Measurements from ENCODE around the gene PLK3.

The PLK3 gene

DNA sequence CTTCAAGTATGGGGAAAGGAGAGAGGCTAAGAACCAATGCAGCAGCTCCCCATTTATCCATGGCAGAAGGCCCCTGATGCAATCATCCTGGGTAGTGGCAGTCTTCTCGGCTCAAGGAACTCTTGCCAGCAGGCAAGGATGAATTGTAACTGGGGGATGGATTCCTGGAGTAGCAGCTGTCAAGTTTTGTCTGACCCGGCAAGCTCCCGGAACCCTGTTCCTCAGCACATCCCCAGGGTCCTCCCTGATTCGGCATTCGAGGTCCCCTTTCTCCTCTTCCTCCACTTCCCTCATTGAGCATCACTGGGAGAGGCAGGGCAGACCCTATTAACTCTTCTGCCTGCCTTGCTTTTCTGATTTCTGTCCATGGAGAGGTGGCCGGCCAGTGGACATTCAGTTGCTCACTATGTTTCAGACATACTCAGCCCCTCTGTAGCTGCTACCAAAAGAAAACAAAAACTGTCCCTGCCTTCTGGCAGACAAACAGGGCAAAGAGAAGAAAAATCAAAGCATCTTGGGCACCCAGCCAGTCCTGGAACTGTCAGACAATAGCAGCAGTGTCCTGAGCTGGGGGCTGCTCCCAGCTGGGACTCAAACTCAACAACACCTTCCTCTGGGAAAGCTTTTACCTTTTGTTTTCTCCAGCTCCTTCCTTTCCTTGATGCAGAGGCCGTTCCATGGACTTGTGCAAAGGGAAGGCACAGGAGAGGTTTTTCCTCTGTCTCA, 48.4 kb downstream of the PLK3 start:
- TF ChIP-seq CTCF (IDR thresholded peaks at IDR 0.05; ENCODE audit: insufficient read depth, low read length, poor library complexity, severe bottlenecking) = no peak
- DNase-seq (ENCODE audit: extremely low read depth, insufficient read length) = no peak
- Histone ChIP-seq H3K27me3 (replicated peaks; ENCODE audit: control insufficient read depth, insufficient read depth, low read length) (no peaks in the 10 kb centered on the region), H3K36me3 (ENCODE audit: control insufficient read depth, insufficient read depth, low read length) (peaks cover 2% of the 10 kb centered on the region; the same call in 1 of the 2 replicates), H3K4me3 (replicated peaks; ENCODE audit: low read depth, low read length) (no peak overlapping the region)

DNA sequence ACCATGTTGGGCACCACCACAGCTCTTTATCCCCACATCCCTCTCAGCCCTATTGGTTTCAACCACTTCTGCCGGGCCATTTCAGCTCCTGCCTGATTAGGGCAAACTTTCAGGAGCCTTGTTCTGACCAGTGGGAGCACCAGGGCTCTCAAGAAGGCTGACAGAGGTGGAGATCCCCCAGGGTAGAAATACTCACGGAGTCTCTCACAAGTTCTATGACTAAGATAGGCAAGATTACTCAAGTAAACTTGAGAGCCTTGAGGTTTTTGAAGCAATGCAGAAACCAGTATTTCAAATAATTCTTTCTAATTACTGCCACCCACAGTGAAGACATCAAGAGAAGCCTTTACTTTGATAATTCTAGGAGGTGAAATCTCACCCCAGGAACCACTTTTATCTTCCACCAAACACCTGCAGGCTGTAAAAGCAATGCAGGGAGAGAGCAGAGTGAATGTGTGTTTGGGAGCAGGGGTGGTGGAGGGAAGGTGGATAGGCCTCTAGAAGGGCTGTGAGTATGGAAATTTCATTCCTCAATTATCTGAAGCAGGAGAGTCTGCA, 49.5 kb downstream of the PLK3 start:
- Histone ChIP-seq H3K27me3 (replicated peaks; ENCODE audit: control insufficient read depth, insufficient read depth, low read length) (no peaks in the 10 kb centered on the region), H3K36me3 (ENCODE audit: control insufficient read depth, insufficient read depth, low read length) (peaks cover 2% of the 10 kb centered on the region; the same call in 1 of the 2 replicates), H3K4me3 (replicated peaks; ENCODE audit: low read depth, low read length) (no peak overlapping the region)
- no peak for DNase-seq (ENCODE audit: extremely low read depth, insufficient read length)
- TF ChIP-seq CTCF (IDR thresholded peaks at IDR 0.05; ENCODE audit: insufficient read depth, low read length, poor library complexity, severe bottlenecking) = no peak

GRCh38 chr1:44851308-44851707, 51.1 kb downstream of the PLK3 start:
- no peak for TF ChIP-seq CTCF (IDR thresholded peaks at IDR 0.05; ENCODE audit: insufficient read depth, low read length, poor library complexity, severe bottlenecking)
- no peak for DNase-seq (ENCODE audit: extremely low read depth, insufficient read length)
- Histone ChIP-seq H3K4me3 (replicated peaks; ENCODE audit: low read depth, low read length) (no peak overlapping the region), H3K36me3 (ENCODE audit: control insufficient read depth, insufficient read depth, low read length) (peaks cover 2% of the 10 kb centered on the region; the same call in 1 of the 2 replicates), H3K27me3 (replicated peaks; ENCODE audit: control insufficient read depth, insufficient read depth, low read length) (no peaks in the 10 kb centered on the region)

DNA sequence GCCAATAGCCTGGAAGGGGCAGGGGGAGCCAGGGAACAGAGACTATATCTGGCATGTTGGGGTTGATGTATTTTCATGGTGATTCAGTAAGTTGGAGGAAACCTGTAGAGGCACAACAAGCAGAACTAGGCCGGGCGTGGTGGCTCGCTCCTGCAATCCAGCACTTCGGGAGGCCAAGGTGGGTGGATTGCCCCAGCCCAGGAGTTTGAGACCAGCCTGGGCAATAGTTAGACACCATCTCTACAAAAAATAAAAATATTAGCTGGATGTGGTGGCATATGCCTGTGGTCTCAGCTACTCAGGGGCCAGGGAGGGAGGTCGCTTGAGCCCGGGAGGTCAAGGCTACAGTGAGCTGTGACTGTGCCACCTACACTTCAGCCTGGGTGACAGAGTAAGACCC, 53.0 kb downstream of the PLK3 start:
- no peak for TF ChIP-seq CTCF (IDR thresholded peaks at IDR 0.05; ENCODE audit: insufficient read depth, low read length, poor library complexity, severe bottlenecking)
- DNase-seq (ENCODE audit: extremely low read depth, insufficient read length) = no peak
- peaks cover 2% of the 10 kb centered on the region; the same call in 1 of the 2 replicates for H3K36me3 ChIP-seq (ENCODE audit: control insufficient read depth, insufficient read depth, low read length)
- no peaks in the 10 kb centered on the region for H3K27me3 ChIP-seq (replicated peaks; ENCODE audit: control insufficient read depth, insufficient read depth, low read length)
- H3K4me3 ChIP-seq (replicated peaks; ENCODE audit: low read depth, low read length) = no peak overlapping the region

DNA sequence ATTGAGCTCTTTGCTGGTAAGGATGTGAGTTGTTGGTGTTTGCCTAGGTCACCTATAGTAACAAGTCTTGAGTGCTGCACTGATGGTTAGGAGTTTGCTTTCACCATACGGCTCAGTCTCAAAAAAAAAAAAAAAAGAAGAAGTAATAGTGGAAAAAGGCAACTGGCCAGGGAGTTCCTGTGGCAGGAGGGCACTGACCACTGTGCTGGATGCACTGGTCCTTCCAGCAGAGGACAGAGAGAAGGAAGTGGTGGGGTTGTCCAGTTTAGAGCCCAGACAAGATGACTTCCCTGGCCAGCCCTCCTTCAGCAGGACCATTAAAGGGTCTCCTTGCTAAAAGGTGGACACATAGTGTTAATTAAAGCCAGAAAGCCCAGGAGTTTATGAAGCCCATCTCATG, 54.8 kb downstream of the PLK3 start:
- no peaks in the 10 kb centered on the region for H3K27me3 ChIP-seq (replicated peaks; ENCODE audit: control insufficient read depth, insufficient read depth, low read length)
- TF ChIP-seq CTCF (IDR thresholded peaks at IDR 0.05; ENCODE audit: insufficient read depth, low read length, poor library complexity, severe bottlenecking) = no peak
- H3K4me3 ChIP-seq (replicated peaks; ENCODE audit: low read depth, low read length) = no peak overlapping the region
- H3K36me3 ChIP-seq (ENCODE audit: control insufficient read depth, insufficient read depth, low read length) = peaks cover 2% of the 10 kb centered on the region; the same call in 1 of the 2 replicates
- no peak for DNase-seq (ENCODE audit: extremely low read depth, insufficient read length)

Measured in GM06990 (cell line).